HL-60 (cell line): Measurements from ENCODE around the gene CD7.

Source experiments
- DNase-seq, 2 experiments: peaks; one replicate each; pipeline ENCODE4 v3.0.0-alpha.2; 2010 to 2020; ENCODE audit warnings: low read depth in 1 of 2, low spot score in 1 of 2
- H3K27ac ChIP-seq: fragments of 250-450 bp; sonication (Bioruptor Pico); replicated peaks from 2 replicates; pipeline ENCODE4 v1.5.1; 2020; ENCODE audit warnings: mild to moderate bottlenecking, moderate library complexity
- H3K27me3 ChIP-seq: fragments of 250-450 bp; sonication (Bioruptor Pico); 2 replicates; pipeline ENCODE4 v1.5.1; 2021; ENCODE audit warnings: mild to moderate bottlenecking, moderate library complexity; ENCODE audit not compliant: insufficient read depth, poor library complexity, severe bottlenecking
- H3K4me3 ChIP-seq: replicated peaks from 2 replicates; pipeline ENCODE4 v1.5.1; 2011; ENCODE audit warnings: mild to moderate bottlenecking, control low read depth, low read length; ENCODE audit not compliant: insufficient read depth
- CTCF ChIP-seq: IDR thresholded peaks from one replicate; pipeline ENCODE4 v1.5.1; 2011; ENCODE audit warnings: low read length, control low read depth, inconsistent platforms; ENCODE audit not compliant: insufficient read depth
- GABPA ChIP-seq: IDR thresholded peaks from 2 replicates; pipeline ENCODE4 v1.6.1; 2012; ENCODE audit warnings: low read depth
- POLR2AphosphoS5 ChIP-seq: IDR thresholded peaks from 2 replicates; pipeline ENCODE4 v1.6.1; 2012; ENCODE audit warnings: low read depth
- SPI1 ChIP-seq: IDR thresholded peaks from 2 replicates; pipeline ENCODE4 v1.6.1; 2012; ENCODE audit warnings: low read depth, mild to moderate bottlenecking, borderline replicate concordance
- long read RNA-seq: library from polyadenylated mRNA; unstranded; transcript quantifications from one replicate; pipeline ENCODE4 v2.0.0, GENCODE V29; 2020
- TF ChIP-seq, protein P1 (sequence below): IDR thresholded peaks from 2 replicates; pipeline ENCODE4 v1.6.1; 2012; ENCODE audit warnings: low read depth; ENCODE audit not compliant: insufficient replicate concordance

Gene CD7
- long read RNA-seq, result 0 reads

DNA sequence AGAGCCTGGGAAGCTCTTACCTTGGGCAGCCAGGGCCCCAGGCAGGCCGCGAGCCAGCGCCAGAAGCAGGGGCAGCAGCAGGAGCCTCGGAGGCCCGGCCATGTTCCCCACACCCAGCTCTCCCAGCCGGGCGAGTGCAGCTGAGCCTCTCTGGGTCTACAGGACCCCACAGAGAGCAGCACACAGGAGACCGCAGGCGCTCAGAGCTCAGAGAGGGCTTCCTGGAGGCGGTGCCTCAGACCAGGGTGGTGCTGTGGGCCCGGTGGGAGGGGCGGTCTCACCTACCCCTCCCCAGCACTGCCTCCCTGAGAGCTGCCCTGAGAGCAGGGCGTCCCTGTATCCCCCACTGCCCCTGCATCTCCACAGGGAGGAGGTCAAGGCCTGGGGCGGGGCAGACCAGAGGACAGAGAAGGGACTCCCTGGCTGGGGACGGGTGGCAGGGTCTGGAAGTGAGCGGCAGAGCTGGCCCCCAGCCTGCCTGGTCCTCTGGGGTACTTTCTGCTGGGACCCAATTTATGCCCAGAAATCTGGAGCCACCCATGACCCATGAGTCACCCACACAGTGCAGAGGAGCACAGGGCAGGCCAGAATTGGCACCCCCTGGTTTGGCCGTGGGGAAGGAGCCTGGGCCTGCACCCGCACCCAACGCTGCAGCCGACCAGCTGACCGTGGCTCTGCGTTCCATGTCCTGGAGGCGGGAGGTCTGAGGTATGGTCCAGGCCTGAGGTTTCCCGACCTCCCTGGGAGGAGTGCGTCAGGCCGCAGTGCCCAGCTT is at the start of gene CD7:
Gene CD7 (minus strand): TSS at position 215 of the 775 bp plus-strand sequence. CDS start 113 bp downstream, at position 102.
- no peak for DNase-seq
- Histone ChIP-seq H3K27ac (no peak within 1 kb of the TSS), H3K27me3 (peaks cover 15% of the 10 kb centered on the region), H3K4me3 (no peak within 1 kb of the TSS)
- TF ChIP-seq POLR2AphosphoS5 (no peak), CTCF (no peak), GABPA (no peak), SPI1 (no peak)
- TF ChIP-seq, protein P1, sequence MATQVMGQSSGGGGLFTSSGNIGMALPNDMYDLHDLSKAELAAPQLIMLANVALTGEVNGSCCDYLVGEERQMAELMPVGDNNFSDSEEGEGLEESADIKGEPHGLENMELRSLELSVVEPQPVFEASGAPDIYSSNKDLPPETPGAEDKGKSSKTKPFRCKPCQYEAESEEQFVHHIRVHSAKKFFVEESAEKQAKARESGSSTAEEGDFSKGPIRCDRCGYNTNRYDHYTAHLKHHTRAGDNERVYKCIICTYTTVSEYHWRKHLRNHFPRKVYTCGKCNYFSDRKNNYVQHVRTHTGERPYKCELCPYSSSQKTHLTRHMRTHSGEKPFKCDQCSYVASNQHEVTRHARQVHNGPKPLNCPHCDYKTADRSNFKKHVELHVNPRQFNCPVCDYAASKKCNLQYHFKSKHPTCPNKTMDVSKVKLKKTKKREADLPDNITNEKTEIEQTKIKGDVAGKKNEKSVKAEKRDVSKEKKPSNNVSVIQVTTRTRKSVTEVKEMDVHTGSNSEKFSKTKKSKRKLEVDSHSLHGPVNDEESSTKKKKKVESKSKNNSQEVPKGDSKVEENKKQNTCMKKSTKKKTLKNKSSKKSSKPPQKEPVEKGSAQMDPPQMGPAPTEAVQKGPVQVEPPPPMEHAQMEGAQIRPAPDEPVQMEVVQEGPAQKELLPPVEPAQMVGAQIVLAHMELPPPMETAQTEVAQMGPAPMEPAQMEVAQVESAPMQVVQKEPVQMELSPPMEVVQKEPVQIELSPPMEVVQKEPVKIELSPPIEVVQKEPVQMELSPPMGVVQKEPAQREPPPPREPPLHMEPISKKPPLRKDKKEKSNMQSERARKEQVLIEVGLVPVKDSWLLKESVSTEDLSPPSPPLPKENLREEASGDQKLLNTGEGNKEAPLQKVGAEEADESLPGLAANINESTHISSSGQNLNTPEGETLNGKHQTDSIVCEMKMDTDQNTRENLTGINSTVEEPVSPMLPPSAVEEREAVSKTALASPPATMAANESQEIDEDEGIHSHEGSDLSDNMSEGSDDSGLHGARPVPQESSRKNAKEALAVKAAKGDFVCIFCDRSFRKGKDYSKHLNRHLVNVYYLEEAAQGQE, result no peak

GRCh38 chr17:82366749-82367148 is 49.3 kb upstream of the CD7 start:
- Histone ChIP-seq H3K4me3 (no peak overlapping the region), H3K27me3 (peaks cover 19% of the 10 kb centered on the region), H3K27ac (no peak overlapping the region)
- DNase-seq, result no peak
- TF ChIP-seq CTCF, result no peak
- no peak for TF ChIP-seq GABPA
- TF ChIP-seq POLR2AphosphoS5, result no peak
- TF ChIP-seq, protein P1, result no peak

- no peak for DNase-seq
- H3K4me3 ChIP-seq, result no peak overlapping the region
- H3K27ac ChIP-seq, result no peak overlapping the region
- peaks cover 13% of the 10 kb centered on the region for H3K27me3 ChIP-seq
- TF ChIP-seq, protein P1, result no peak
- TF ChIP-seq SPI1, result no peak
- no peak for TF ChIP-seq POLR2AphosphoS5
- TF ChIP-seq GABPA, result no peak
- no peak for TF ChIP-seq CTCF
Observed at GRCh38 chr17:82365606-82366295, 48.3 kb upstream of the CD7 start.
